ENCODE data around the gene TFCP2L1.

TFCP2L1 gene

GRCh38 chr2:121196132-121196848 is 88.7 kb downstream of the TFCP2L1 start:
- DNase-seq (ENCODE audit: low read depth), result no peak

- no peak for DNase-seq (ENCODE audit: low read depth)
Measured at GRCh38 chr2:121195036-121195435, 90.0 kb downstream of the TFCP2L1 start.

- no peak for DNase-seq (ENCODE audit: low read depth)
Measured at GRCh38 chr2:121194626-121195025, 90.4 kb downstream of the TFCP2L1 start.

GRCh38 chr2:121193185-121193584 is 91.8 kb downstream of the TFCP2L1 start:
- DNase-seq (ENCODE audit: low read depth), result no peak

- no peak for DNase-seq (ENCODE audit: low read depth)
Measured at GRCh38 chr2:121192576-121192975, 92.4 kb downstream of the TFCP2L1 start.

- no peak for DNase-seq (ENCODE audit: low read depth)
Measured at GRCh38 chr2:121191191-121192170, 93.5 kb downstream of the TFCP2L1 start.

- no peak for DNase-seq (ENCODE audit: low read depth)
Measured at GRCh38 chr2:121189661-121190381, 95.2 kb downstream of the TFCP2L1 start.

GRCh38 chr2:121189011-121189410 is 96.0 kb downstream of the TFCP2L1 start:
- DNase-seq (ENCODE audit: low read depth), result no peak

GRCh38 chr2:121187982-121188411 is 97.0 kb downstream of the TFCP2L1 start:
- DNase-seq (ENCODE audit: low read depth), result no peak

GRCh38 chr2:121187351-121187981 is 97.5 kb downstream of the TFCP2L1 start:
- DNase-seq (ENCODE audit: low read depth), result no peak

GRCh38 chr2:121186261-121186660 is 98.7 kb downstream of the TFCP2L1 start:
- DNase-seq (ENCODE audit: low read depth), result no peak

GRCh38 chr2:121185571-121186074 is 99.4 kb downstream of the TFCP2L1 start:
- no peak for DNase-seq (ENCODE audit: low read depth)

GRCh38 chr2:121185111-121185510 is 99.9 kb downstream of the TFCP2L1 start:
- DNase-seq (ENCODE audit: low read depth), result no peak

- no peak for DNase-seq (ENCODE audit: low read depth)
Measured at GRCh38 chr2:121184248-121184862, 100.6 kb downstream of the TFCP2L1 start.

GRCh38 chr2:121182520-121182919 is 102.5 kb downstream of the TFCP2L1 start:
- DNase-seq (ENCODE audit: low read depth), result no peak

- DNase-seq (ENCODE audit: low read depth), result no peak
Measured at GRCh38 chr2:121179467-121179866, 105.5 kb downstream of the TFCP2L1 start.

GRCh38 chr2:121178730-121179129 is 106.3 kb downstream of the TFCP2L1 start:
- DNase-seq (ENCODE audit: low read depth), result no peak

- DNase-seq (ENCODE audit: low read depth), result no peak
Measured at GRCh38 chr2:121177896-121178295, 107.1 kb downstream of the TFCP2L1 start.

- no peak for DNase-seq (ENCODE audit: low read depth)
Measured at GRCh38 chr2:121175326-121175725, 109.7 kb downstream of the TFCP2L1 start.

GRCh38 chr2:121173806-121174205 is 111.2 kb downstream of the TFCP2L1 start:
- DNase-seq (ENCODE audit: low read depth), result no peak

- DNase-seq (ENCODE audit: low read depth), result no peak
Measured at GRCh38 chr2:121173112-121173511, 111.9 kb downstream of the TFCP2L1 start.
